CD4-positive, alpha-beta T cell treated with Interleukin-4 for 1 hour (primary cell): Measurements from ENCODE around the gene MRPS6.

Experiments
- DNase-seq, 2 donors: peaks; one replicate each; pipeline ENCODE4 v3.0.0-alpha.2; 2020 to 2022

MRPS6 gene

GRCh38 chr21:34072145-34073031 lies 990 bp upstream of the MRPS6 start:
- no peak for DNase-seq

DNA sequence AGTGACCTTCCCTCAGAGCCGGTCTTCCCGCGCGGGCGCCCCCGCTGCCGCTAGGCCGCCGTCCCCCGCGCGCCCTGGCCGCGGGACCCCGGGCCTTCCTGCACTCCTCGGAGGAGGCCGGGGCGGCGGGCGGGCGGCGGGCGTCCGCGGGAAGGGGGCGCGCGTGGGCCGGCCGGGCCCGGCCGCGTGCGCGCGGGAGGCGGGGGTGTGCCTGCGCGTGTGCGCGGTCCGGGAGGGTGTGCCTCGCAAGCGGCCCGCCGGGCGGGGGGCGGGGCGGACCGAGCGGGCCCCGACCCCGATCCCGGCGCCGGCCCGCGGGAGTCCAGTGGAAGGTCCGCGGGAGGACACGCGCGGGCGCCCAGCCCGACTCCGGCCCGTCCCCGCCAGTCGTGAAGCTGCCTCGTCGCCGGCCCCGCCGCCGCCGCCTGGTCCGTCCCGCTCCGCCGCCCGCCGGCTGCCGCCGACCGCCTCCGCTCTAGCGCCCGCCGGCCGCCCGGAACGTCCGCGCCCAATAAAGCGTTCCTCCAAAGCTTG lies 438 bp downstream of the MRPS6 start:
- peak in 1 of 2 donors; percentile 42 for DNase-seq

GRCh38 chr21:34074283-34075090 lies 1.1 kb downstream of the MRPS6 start:
- DNase-seq: peak in 1 of 2 donors; percentile 24

DNA sequence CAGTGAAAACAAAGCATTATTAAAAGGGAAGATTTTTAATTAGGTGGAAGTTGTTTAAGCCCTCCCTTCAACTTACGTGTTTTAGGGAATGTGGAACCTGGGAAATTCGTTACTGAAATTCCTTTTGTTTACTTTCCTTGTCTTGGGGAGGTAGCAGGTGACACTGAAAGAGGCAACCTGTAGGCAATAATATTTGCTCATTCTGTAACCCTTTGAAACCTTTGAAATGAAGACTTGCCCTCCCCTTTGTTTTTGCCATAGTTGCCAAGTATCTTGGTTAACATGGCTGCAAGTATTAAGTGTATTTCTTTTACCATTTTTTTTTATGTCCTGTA lies 1.7 kb downstream of the MRPS6 start:
- no peak for DNase-seq

- no peak for DNase-seq
Observed at GRCh38 chr21:34075760-34076660, 2.6 kb downstream of the MRPS6 start.

DNA sequence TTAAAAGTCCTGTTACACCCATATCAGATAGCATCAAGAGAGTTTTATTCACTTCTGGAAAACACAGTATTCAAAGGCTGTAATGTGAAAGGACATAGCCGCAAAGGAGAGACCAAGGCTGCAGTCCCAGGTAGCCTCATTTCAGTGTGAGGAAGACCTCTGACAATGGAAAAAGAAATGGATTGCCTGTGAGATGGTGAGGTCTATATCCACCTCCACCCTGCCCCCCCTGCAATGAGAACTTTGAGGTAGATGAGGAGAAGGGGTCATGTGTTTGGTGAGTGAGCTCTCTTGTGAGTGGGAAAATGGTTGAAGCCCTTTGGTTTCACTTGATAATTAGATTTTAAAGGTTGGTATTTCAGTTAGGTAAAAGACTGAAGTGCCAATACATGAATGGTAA lies 3.5 kb downstream of the MRPS6 start:
- no peak for DNase-seq

DNA sequence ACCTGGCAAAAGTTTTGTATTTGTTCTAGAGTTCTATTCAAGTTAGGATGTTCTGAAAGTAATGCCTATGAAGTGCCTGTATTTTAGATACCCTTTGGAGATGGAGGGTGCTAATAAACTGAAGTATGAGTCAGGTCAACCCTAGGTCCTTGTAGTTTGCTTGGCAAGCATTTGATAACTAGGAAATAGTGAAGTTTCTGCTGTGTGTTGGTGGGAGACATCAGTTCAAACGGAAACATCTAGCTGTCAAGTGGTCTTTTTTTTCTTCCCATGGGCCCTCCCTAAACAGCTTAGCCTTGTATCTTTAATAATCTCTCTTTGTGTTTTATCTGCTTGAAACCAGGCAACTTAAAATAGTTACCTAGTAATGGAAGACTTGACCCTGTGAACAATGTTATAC lies 4.5 kb downstream of the MRPS6 start:
- DNase-seq: no peak

DNA sequence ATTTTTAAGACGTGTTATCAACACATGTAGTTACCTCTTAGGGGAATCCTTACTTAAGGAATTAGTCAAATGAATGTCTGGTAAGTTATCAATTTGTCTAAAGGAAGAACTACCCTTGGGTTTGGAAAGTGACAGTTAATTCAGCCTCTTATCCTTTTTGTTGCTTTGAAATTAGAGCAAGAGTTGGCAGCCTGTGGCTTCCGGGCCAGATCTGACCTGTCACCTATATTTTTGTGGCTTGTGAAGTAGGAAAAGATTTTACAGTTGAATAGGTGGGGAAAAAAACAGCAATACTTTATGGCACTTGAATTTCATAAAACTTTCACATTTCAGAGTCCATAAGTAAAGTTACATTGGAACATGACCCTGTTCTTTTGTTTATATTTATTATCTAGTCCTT lies 5.5 kb downstream of the MRPS6 start:
- DNase-seq: peak in 1 of 2 donors; percentile 29

DNA sequence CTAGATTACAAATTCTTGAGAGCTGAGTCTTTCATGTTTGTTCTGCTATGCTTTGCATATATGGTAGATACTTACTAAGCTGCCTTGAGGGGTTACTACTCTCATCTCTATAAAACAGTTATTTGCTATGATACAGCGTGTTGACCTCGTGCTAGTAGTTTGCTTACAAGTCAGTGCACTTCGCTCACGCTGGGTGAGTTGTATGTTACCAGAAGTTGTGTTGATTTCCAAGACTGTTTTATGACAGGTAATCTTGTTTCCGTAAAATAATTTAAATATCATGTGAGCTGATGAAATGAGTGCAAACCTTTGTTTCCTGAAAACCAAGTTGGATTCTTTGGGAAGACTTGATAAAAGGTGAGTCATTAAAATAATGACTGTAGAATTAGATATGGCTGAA lies 7.3 kb downstream of the MRPS6 start:
- no peak for DNase-seq

GRCh38 chr21:34082769-34083168 lies 9.4 kb downstream of the MRPS6 start:
- no peak for DNase-seq

GRCh38 chr21:34083357-34083756 lies 10.0 kb downstream of the MRPS6 start:
- DNase-seq: no peak

DNA sequence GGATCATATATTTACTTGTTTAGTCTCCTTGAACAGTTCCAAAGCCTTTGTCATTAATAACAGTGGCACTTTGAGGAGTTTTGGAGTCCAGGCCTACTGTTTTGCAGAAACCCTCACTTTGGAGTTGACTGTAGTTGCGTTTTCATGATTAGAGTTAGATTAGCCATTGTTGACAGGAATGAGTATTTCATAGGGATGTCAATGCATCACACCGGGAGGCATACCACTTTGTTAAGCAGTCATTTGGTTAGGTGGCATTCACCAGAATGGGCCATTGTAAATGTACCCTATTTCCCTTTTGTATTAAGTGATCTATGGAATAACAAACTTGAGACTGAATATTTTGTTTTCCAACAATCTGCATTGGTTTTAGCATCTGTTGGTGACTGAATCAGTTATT lies 11.8 kb downstream of the MRPS6 start:
- DNase-seq: no peak

- DNase-seq: no peak
Observed at GRCh38 chr21:34086887-34087306, 13.5 kb downstream of the MRPS6 start.

- DNase-seq: no peak
Observed at GRCh38 chr21:34088752-34089151, 15.4 kb downstream of the MRPS6 start.

DNA sequence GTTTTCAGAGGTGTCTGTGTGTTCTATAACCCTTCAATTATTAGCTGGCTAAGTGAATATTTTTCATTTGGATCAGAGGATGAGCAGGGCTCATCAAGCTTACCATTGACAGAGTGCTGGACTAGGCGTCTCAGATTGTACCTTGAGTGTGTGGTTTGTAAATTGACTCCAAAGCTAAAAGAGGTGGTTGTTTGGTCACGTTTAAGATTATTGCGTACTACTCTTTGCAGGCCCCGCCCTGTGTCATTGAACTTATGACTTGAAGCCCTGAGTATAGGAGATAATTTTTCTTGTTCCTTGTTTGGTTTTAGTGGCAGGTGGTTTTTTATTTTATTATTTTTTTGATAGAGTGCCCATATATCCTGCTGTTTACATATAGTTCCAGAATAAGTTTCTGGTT lies 17.7 kb downstream of the MRPS6 start:
- no peak for DNase-seq

DNA sequence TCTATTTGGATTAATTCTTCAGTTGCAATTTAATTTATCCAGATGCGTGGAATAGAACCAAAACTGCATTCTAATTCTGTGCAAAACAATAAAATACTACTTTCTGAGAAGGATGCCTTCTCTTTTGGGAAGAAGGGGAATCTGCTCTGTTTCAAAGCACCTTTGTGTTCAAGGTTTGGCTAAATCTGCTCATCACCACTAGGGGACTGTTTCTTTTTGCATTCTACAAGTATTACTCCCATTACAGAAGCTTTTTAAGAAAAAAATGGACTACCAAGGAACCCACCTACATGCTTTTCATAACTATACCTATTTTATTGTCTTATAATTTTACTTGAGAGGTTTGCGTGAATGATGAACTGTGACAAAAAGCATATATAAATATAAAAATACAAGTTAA lies 18.2 kb downstream of the MRPS6 start:
- DNase-seq: no peak

GRCh38 chr21:34092262-34092921 lies 19.0 kb downstream of the MRPS6 start:
- no peak for DNase-seq

GRCh38 chr21:34093083-34093482 lies 19.7 kb downstream of the MRPS6 start:
- DNase-seq: no peak

GRCh38 chr21:34094949-34095348 lies 21.6 kb downstream of the MRPS6 start:
- DNase-seq: no peak

DNA sequence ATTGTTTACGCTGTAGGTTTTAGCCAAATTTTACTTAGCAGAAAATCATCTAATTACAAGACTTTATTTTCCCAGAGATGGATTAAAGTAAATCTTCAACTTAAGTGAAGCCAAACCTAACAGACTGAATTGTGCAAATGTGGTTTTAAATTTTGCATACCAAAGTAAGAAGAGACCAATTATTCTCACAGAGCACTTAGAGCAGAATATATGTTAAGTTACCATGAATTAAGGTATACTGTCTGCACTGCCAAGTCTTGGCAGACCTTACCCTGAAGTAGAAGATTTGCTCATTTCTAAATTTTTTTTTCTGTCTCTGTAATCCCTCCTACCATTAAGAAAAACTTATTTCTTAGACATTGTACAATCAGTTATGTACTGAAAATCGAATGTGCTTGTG lies 24.1 kb downstream of the MRPS6 start:
- DNase-seq: no peak

GRCh38 chr21:34100337-34100736 lies 27.0 kb downstream of the MRPS6 start:
- no peak for DNase-seq

- no peak for DNase-seq
Observed at GRCh38 chr21:34100790-34101189, 27.4 kb downstream of the MRPS6 start.
